Right lobe of liver (tissue), 6 donors: ENCODE measurements around the gene ESPN. TPM values are rescaled to one million over a fixed set of nuclear protein-coding genes. Genes with fewer than 3 reads are reported as not detected.

ENCODE experiments used
- ATAC-seq, 4 donors: fragments of 200-7000 bp; cut with Tn5 transposase; one replicate each; pipeline ENCODE4 v1.9.1; 2020; ENCODE audit warnings: mild to moderate bottlenecking in 4 of 4, moderate library complexity in 4 of 4
- DNase-seq, 3 donors: peaks; one replicate each; pipeline ENCODE4 v3.0.0-alpha.2; 2020
- H3K27ac ChIP-seq, 3 donors: fragments of 200-600 bp; one replicate each; pipeline ENCODE4 v1.8.0; 2022
- H3K27me3 ChIP-seq, 2 donors: fragments of 200-600 bp; one replicate each; pipeline ENCODE4 v1.8.0; 2022
- H3K36me3 ChIP-seq, 4 donors: fragments of 200-600 bp; sonication (generic) in 1 of 4; one replicate each; pipeline versions ENCODE4 v1.5.1 to v1.8.0; 2017 to 2022; ENCODE audit warnings: control low read depth in 1 of 4
- H3K4me1 ChIP-seq, 4 donors: fragments of 200-600 bp; sonication (generic) in 1 of 4; one replicate each; pipeline versions ENCODE4 v1.5.1 to v1.8.0; 2017 to 2022; ENCODE audit warnings: control low read depth in 1 of 4
- H3K4me3 ChIP-seq, 3 donors: fragments of 200-600 bp; one replicate each; pipeline ENCODE4 v1.8.0; 2022
- H3K9me3 ChIP-seq, 4 donors: fragments of 200-600 bp; sonication (generic) in 1 of 4; one replicate each; pipeline versions ENCODE4 v1.5.1 to v1.8.0; 2017 to 2022; ENCODE audit warnings: control low read depth in 1 of 4
- CTCF ChIP-seq, 4 donors: fragments of 200-600 bp in 3 of 4; fragments of 450-650 bp in 1 of 4; IDR thresholded peaks; one replicate each; pipeline versions ENCODE4 v1.5.1 to v1.8.0; 2016 to 2022; ENCODE audit warnings: antibody characterized with exemption in 4 of 4, mild to moderate bottlenecking in 2 of 4
- POLR2A ChIP-seq: fragments of 450-650 bp; IDR thresholded peaks from one replicate; pipeline ENCODE4 v1.6.1; 2017; ENCODE audit warnings: antibody characterized with exemption, mild to moderate bottlenecking
- WGBS: methylation state at CpG from one replicate; pipeline ENCODE4 v1.1.6; 2018; ENCODE audit warnings: low coverage, low lambda C conversion rate; ENCODE audit not compliant: insufficient coverage; ENCODE audit errors: missing lambda C conversion rate; 5-methylcytosine and 5-hydroxymethylcytosine counted together
- intact Hi-C, 2 donors: fragments of 100-400 bp; cut with DNase I; formaldehyde crosslinking; loops; one replicate each; pipeline versions ENCODE4 v1.11.2 to v1.14.1; 2022
- total RNA-seq, 6 experiments: library from RNA; depleted of rRNA in 2 of 6; stranded (reverse); fragments of >200 nt in 2 of 6; fragmentation: NEBNext Ultra II Directional in 3 of 6; extraction: Animal tissue kit (Norgen Biotek cat#: 25700) in 3 of 6; gene quantifications; one replicate each; pipeline versions ENCODE4 v1.1.0 to v1.2.4, GENCODE V29; 2016 to 2023
- donor health status: DM: no; HTN: yes; CAD: no.
- donor health status: DM: no; HTN: no; CAD: no.
- donor health status: DM: no; HTN: no; CAD: no.
- donor health status: DM: no; HTN: yes; CAD: no.
- donor health status: DM: no; HTN: yes; CAD: no.

ESPN gene
- total RNA-seq, 6 experiments from 2014 or later, result 81.6 to 149 (median 120) TPM

- Histone ChIP-seq H3K4me3 (no peak overlapping the region), H3K9me3 (no peaks in the 10 kb centered on the region), H3K4me1 (peaks cover 0 to 25% (median 0%) of the 10 kb centered on the region in 4 donors), H3K36me3 (no peaks in the 10 kb centered on the region), H3K27ac (no peak overlapping the region), H3K27me3 (peaks cover 0 to 16% of the 10 kb centered on the region in 2 donors)
- DNase-seq (no peak), ATAC-seq (no peak)
- 92% methylated on average over 2 of the region's 5 CpGs for WGBS
- TF ChIP-seq CTCF (IDR thresholded peaks at IDR 0.05) (no peak), POLR2A (no peak)
- intact Hi-C loops, result no loop called here
Measured at GRCh38 chr1:6416906-6417305, 7.7 kb upstream of the ESPN start.

- Histone ChIP-seq H3K27me3 (peaks cover 0 to 16% of the 10 kb centered on the region in 2 donors), H3K27ac (no peak overlapping the region), H3K4me3 (peak overlapping the region in 1 of 3 donors; percentile 21), H3K9me3 (no peaks in the 10 kb centered on the region), H3K4me1 (peaks cover 0 to 25% (median 0%) of the 10 kb centered on the region in 4 donors), H3K36me3 (no peaks in the 10 kb centered on the region)
- TF ChIP-seq CTCF (IDR thresholded peaks at IDR 0.05) (no peak), POLR2A (no peak)
- WGBS, result 64% methylated on average over 4 of the region's 8 CpGs
- ATAC-seq (peak; percentile 79 to 89 (median 86)), DNase-seq (peak; percentile 78 to 80 (median 79))
- intact Hi-C loops, result no loop called here
Measured at GRCh38 chr1:6417961-6418667, 6.5 kb upstream of the ESPN start.

- Histone ChIP-seq H3K36me3 (no peaks in the 10 kb centered on the region), H3K4me1 (peaks cover 0 to 25% (median 0%) of the 10 kb centered on the region in 4 donors), H3K27me3 (peaks cover 0 to 17% of the 10 kb centered on the region in 2 donors), H3K9me3 (no peaks in the 10 kb centered on the region), H3K4me3 (peak overlapping the region in 1 of 3 donors; percentile 21), H3K27ac (no peak overlapping the region)
- ATAC-seq (peak; percentile 2 to 52 (median 41)), DNase-seq (no peak)
- no peak for TF ChIP-seq POLR2A
- no peak for TF ChIP-seq CTCF (IDR thresholded peaks at IDR 0.05)
- intact Hi-C loops, result no loop called here
- 6% methylated on average over 21 of the region's 69 CpGs for WGBS
Measured at GRCh38 chr1:6418668-6419396, 5.7 kb upstream of the ESPN start.

GRCh38 chr1:6419397-6419803, 5.2 kb upstream of the ESPN start:
- Histone ChIP-seq H3K4me1 (peaks cover 0 to 28% (median 0%) of the 10 kb centered on the region in 4 donors), H3K4me3 (peak overlapping the region in 1 of 3 donors; percentile 13)

More at GRCh38 chr1:6419397-6419803, 5.2 kb upstream of the ESPN start:
- TF ChIP-seq CTCF (IDR thresholded peaks at IDR 0.05) (no peak), POLR2A (no peak)
- ATAC-seq (no peak), DNase-seq (no peak)
- Histone ChIP-seq H3K27me3 (peaks cover 0 to 23% of the 10 kb centered on the region in 2 donors), H3K9me3 (no peaks in the 10 kb centered on the region), H3K27ac (no peak overlapping the region), H3K36me3 (no peaks in the 10 kb centered on the region)
- no CpG with 5 or more reads among the region's 48 CpGs for WGBS
- intact Hi-C loops, result no loop called here
